Stimulated activated memory B cell treated with anti-CD40 and anti-IgM and Interleukin-4, amounts not matched to agents 10 μg/mL and 1 μg/mL and 100 μg/mL, for 72 hours (primary cell): ENCODE measurements around the gene GPRIN1.
A peak's percentile ranks its signal among the peaks of the same experiment; 100 is the strongest.

Source experiments
- ATAC-seq: fragments of 150-1000 bp; cut with Tn5 transposase; 2 replicates; pipeline ENCODE4 v1.10.0; 2021
- H3K27ac Mint-ChIP-seq: one replicate; pipeline ENCODE4 v1.8.0; 2022; ENCODE audit warnings: mild to moderate bottlenecking, mixed read lengths
- H3K27me3 Mint-ChIP-seq: one replicate; pipeline ENCODE4 v1.8.0; 2022; ENCODE audit warnings: mixed read lengths
- H3K36me3 Mint-ChIP-seq: one replicate; pipeline ENCODE4 v1.8.0; 2022; ENCODE audit warnings: mixed read lengths
- H3K4me1 Mint-ChIP-seq: one replicate; pipeline ENCODE4 v1.8.0; 2022; ENCODE audit warnings: mixed read lengths
- H3K4me3 Mint-ChIP-seq: one replicate; pipeline ENCODE4 v1.8.0; 2022; ENCODE audit warnings: mild to moderate bottlenecking, moderate library complexity, mixed read lengths
- H3K9me3 Mint-ChIP-seq: one replicate; pipeline ENCODE4 v1.8.0; 2022; ENCODE audit warnings: mixed read lengths

The GPRIN1 gene

DNA sequence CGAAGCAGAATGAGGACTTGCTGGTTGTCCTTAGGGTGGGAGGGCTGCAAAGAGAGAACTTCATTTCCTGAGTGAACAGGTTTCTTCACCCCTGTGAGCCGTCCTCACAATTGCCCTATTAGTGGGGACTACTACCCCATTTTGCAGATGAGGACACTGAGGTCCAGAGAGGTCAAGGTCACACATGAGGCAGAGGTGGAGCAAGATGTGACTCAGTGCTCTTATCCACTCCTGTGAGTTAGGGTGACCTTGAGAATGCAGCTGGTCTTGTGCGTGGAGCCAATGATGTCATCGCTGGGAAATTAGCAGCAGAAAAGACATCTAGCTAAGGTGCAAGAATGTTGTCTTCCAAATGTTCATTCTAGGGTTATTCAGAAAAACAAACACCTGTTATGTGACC, 26.9 kb downstream of the GPRIN1 start:
- Mint-ChIP-seq H3K4me3 (no peak overlapping the region), H3K27me3 (no peaks in the 10 kb centered on the region), H3K27ac (no peak overlapping the region), H3K9me3 (peaks cover 3% of the 10 kb centered on the region), H3K4me1 (peaks cover 4% of the 10 kb centered on the region), H3K36me3 (no peaks in the 10 kb centered on the region)
- no peak for ATAC-seq

DNA sequence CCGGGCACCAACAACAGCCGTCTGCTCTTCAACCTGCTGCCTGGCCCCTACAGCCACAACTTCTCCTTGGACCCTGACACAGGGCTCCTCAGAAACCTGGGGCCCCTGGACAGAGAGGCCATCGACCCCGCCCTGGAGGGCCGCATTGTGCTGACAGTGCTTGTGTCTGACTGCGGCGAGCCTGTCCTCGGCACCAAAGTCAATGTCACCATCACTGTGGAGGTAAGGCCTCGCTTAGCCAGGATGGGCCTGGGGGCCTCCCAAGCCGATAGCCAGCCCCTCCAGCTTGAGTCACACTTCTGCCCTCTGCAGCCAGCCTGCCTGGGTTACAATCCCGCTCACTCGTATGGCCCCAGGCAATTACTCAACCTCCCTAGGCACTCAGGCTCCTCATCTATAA, 28.6 kb downstream of the GPRIN1 start:
- H3K36me3 Mint-ChIP-seq: no peaks in the 10 kb centered on the region
- no peak for ATAC-seq
- H3K27me3 Mint-ChIP-seq: peaks cover 16% of the 10 kb centered on the region
- no peak overlapping the region for H3K4me3 Mint-ChIP-seq
- H3K4me1 Mint-ChIP-seq: peaks cover 12% of the 10 kb centered on the region
- H3K9me3 Mint-ChIP-seq: peaks cover 3% of the 10 kb centered on the region
- no peak overlapping the region for H3K27ac Mint-ChIP-seq

DNA sequence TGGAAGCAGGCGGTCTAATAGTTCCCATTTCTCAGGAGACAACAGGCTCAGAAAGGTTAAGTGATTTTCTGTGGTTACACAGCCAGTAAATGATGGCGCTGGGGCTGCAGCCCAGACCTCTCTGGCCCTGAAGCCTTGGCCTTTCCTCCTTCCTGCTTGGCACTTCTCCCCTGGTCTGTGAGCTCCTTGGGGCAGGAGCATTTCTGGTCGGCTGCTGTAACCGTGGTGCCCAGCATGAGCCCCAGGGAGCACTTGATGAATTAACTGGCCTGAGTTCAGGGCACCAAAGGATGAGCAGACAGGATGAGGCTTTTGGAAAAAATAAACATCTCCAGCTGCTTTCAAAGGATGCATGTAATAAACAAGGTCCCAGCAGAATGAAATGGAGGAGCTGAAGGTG, 30.6 kb downstream of the GPRIN1 start:
- peaks cover 15% of the 10 kb centered on the region for H3K4me1 Mint-ChIP-seq
- no peaks in the 10 kb centered on the region for H3K36me3 Mint-ChIP-seq
- no peak for ATAC-seq
- no peak overlapping the region for H3K27ac Mint-ChIP-seq
- peaks cover 17% of the 10 kb centered on the region for H3K27me3 Mint-ChIP-seq
- no peaks in the 10 kb centered on the region for H3K9me3 Mint-ChIP-seq
- H3K4me3 Mint-ChIP-seq: no peak overlapping the region

DNA sequence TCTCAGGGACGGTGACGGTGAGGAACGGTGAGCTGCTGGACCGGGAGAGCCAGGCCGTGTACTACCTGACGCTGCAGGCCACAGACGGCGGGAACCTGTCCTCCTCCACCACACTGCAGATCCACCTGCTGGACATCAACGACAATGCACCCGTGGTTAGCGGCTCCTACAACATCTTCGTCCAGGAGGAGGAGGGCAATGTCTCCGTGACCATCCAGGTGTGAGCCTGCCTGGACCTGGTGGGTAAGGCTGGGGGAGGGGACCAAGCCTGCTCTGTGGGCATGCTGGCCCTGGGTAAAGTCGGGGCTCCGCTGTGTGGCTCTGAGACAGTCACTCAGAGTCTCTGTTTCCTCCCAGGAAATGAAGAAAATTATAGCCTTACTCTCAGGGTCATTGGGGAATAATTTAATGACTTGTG, 31.6 kb downstream of the GPRIN1 start:
- H3K9me3 Mint-ChIP-seq: no peaks in the 10 kb centered on the region
- H3K4me3 Mint-ChIP-seq: no peak overlapping the region
- peak; percentile 50 for ATAC-seq
- H3K36me3 Mint-ChIP-seq: no peaks in the 10 kb centered on the region
- peaks cover 23% of the 10 kb centered on the region for H3K4me1 Mint-ChIP-seq
- H3K27me3 Mint-ChIP-seq: peaks cover 17% of the 10 kb centered on the region
- H3K27ac Mint-ChIP-seq: no peak overlapping the region

DNA sequence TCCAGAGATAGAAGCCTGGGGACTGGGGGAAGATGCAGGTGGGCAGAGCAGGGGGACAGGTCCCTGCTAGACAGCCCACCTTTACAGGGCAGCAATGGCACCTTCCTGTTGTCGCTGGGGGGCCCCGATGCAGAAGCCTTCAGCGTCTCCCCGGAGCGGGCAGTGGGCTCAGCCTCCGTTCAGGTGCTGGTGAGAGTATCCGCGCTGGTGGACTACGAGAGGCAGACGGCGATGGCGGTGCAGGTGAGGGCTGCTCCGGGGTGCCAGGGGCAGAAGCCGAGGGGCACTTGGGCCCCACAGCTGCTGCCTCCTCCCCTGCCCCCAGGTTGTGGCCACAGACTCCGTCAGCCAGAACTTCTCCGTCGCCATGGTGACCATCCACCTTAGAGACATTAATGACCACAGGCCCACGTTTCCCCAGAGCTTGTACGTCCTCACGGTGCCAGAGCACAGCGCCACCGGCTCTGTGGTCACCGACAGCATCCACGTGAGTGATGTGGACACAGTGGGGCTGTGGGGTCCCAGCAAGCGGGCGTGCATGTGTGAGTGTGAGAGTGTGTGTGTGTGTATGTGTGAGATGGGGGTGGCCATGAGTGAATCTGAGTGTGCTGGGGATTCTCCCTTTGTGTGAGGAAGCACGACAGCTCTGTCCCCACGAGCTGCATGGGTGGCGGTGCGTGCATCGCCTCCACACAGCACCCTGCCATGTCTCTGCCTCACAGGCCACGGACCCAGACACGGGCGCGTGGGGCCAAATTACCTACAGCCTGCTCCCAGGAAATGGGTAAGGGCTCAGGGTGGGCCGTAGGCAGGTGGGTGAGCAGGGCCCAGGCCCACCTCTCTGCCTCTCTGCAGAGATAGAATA, 32.4 kb downstream of the GPRIN1 start:
- peak; percentile 37 for ATAC-seq
- H3K4me3 Mint-ChIP-seq: no peak overlapping the region

DNA sequence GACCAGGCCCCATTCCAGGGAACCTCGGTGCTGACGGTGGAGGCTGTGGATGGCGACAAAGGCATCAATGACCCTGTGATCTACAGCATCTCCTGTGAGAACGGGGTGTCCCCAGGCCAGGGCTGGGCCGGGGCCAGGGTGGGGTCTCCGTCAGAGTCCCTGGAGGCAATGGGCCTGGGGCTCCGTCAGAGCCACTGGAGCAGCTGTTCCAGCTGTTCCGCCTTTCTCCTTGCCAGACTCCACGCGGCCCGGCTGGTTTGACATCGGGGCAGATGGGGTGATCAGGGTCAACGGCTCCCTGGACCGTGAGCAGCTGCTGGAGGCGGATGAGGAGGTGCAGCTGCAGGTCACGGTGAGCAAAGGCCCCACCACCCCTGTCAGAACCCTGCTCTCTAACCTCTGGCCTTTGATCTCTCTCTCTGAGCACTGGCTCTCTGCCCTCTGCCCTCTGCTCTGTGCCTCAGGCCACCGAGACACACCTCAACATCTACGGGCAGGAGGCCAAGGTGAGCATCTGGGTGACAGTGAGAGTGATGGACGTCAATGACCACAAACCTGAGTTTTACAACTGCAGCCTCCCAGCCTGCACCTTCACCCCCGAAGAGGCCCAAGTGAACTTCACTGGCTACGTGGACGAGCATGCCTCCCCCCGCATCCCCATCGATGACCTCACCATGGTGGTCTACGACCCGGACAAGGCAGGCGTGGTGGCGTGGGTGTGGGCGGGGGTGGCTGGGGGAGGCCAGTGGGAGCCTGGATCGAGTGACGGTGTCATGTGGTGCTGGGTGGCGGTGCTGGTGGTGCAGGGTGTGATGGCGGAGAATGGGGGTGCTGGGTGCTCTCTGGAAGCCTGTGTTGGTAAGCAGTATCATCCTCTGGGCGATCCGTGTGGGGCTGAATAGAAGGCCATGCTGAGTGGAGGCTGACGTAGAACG, 34.2 kb downstream of the GPRIN1 start:
- no peaks in the 10 kb centered on the region for H3K36me3 Mint-ChIP-seq
- no peak overlapping the region for H3K4me3 Mint-ChIP-seq
- H3K9me3 Mint-ChIP-seq: no peaks in the 10 kb centered on the region
- peaks cover 23% of the 10 kb centered on the region for H3K4me1 Mint-ChIP-seq
- no peak for ATAC-seq
- H3K27ac Mint-ChIP-seq: no peak overlapping the region
- H3K27me3 Mint-ChIP-seq: peaks cover 27% of the 10 kb centered on the region

More for the DNA sequence above, 32.4 kb downstream of the GPRIN1 start:
- no peak overlapping the region for H3K27ac Mint-ChIP-seq
- H3K27me3 Mint-ChIP-seq: peaks cover 17% of the 10 kb centered on the region
- H3K36me3 Mint-ChIP-seq: no peaks in the 10 kb centered on the region
- H3K4me1 Mint-ChIP-seq: peaks cover 23% of the 10 kb centered on the region
- H3K9me3 Mint-ChIP-seq: no peaks in the 10 kb centered on the region

DNA sequence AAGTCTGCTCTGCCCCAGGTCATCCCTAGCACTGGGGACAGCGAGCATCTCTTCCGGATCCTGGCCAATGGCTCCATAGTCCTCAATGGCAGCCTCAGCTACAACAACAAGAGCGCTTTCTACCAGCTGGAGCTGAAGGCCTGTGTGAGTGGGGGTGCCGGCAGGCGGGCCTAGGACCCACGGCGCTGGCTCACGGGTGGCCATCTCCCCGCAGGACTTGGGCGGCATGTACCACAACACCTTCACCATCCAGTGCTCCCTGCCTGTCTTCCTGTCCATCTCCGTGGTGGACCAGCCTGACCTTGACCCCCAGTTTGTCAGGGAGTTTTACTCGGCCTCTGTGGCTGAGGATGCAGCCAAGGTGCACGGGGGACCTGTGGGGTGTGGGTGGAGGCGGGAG, 34.9 kb downstream of the GPRIN1 start:
- H3K36me3 Mint-ChIP-seq: no peaks in the 10 kb centered on the region
- H3K27ac Mint-ChIP-seq: no peak overlapping the region
- no peak for ATAC-seq
- no peaks in the 10 kb centered on the region for H3K9me3 Mint-ChIP-seq
- H3K27me3 Mint-ChIP-seq: peaks cover 34% of the 10 kb centered on the region
- no peak overlapping the region for H3K4me3 Mint-ChIP-seq
- H3K4me1 Mint-ChIP-seq: peaks cover 23% of the 10 kb centered on the region

DNA sequence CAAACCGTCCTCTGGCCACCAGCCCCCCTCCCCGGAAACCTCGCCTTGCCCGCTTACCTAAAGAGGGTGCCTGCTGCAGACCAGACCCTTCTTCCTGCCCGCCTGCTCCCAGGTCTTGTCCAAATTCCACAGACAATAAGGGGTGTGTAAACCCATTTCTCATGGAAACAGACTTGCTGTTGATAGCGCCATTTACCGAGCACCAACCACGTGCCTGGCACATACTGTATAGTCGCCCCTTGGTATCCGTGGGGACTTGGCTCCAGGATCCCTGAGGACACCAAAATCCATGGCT, 35.7 kb downstream of the GPRIN1 start:
- H3K36me3 Mint-ChIP-seq: no peaks in the 10 kb centered on the region
- H3K9me3 Mint-ChIP-seq: no peaks in the 10 kb centered on the region
- H3K27ac Mint-ChIP-seq: no peak overlapping the region
- no peak for ATAC-seq
- H3K27me3 Mint-ChIP-seq: peaks cover 34% of the 10 kb centered on the region
- H3K4me1 Mint-ChIP-seq: peaks cover 23% of the 10 kb centered on the region
- H3K4me3 Mint-ChIP-seq: no peak overlapping the region

DNA sequence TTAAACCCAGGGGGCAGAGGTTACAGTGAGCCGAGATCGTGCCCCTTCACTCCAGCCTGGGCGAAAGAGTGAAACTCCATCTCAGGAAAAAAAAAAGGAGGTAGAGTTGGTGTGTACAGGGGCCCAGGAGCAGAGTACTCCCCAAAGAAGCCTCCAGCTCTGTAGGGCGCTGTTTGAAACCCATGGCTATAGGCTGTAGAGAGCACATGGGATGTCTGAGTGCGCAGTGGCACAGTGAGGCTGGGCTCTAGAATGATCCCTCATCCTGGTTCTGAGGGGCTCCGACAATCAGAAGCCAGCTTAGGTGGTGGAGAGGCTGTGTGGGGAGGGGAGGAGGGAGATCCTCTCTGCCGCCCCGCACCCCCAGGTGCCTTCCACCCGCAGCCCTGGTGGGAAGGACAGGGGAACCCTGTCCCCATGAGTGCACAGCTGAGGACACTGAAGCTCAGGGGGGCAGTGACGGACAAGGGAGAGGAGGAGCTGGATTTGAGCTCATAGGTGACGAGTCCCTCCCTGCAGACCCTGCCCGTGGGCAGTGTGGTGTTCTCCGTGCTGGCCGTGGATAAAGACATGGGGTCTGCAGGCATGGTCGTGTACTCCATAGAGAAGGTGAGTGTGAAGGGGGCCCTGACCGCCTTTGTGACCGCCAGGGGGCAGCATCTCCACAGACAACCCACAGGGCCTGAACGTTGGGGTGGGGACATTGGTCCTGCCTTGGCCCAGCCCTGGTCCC, 36.2 kb downstream of the GPRIN1 start:
- peaks cover 23% of the 10 kb centered on the region for H3K4me1 Mint-ChIP-seq
- no peak overlapping the region for H3K4me3 Mint-ChIP-seq
- no peaks in the 10 kb centered on the region for H3K36me3 Mint-ChIP-seq
- ATAC-seq: peak; percentile 73
- H3K27ac Mint-ChIP-seq: no peak overlapping the region
- no peaks in the 10 kb centered on the region for H3K9me3 Mint-ChIP-seq
- peaks cover 34% of the 10 kb centered on the region for H3K27me3 Mint-ChIP-seq

DNA sequence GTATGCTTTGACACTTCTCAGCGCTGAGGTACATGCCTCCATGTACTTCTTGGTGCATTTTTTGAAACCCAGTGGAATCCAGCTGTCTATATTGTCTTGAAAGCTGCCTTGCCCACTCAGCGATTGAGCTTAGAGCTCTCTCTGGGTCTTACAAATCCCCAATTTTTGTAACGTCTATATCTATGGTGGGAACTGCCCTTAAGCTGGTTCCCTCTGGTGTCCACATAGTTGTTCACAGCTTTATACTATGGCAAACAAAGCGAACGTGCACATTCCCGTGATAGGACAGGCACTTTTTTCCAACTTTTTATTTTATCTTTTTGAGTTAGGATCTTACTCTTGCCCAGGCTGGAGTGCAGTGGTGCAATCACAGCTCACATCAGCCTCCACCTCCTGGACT, 39.9 kb downstream of the GPRIN1 start:
- ATAC-seq: no peak
- H3K27me3 Mint-ChIP-seq: peaks cover 43% of the 10 kb centered on the region
- H3K27ac Mint-ChIP-seq: no peak overlapping the region
- no peak overlapping the region for H3K4me3 Mint-ChIP-seq
- no peaks in the 10 kb centered on the region for H3K36me3 Mint-ChIP-seq
- H3K4me1 Mint-ChIP-seq: peaks cover 11% of the 10 kb centered on the region
- H3K9me3 Mint-ChIP-seq: no peaks in the 10 kb centered on the region

DNA sequence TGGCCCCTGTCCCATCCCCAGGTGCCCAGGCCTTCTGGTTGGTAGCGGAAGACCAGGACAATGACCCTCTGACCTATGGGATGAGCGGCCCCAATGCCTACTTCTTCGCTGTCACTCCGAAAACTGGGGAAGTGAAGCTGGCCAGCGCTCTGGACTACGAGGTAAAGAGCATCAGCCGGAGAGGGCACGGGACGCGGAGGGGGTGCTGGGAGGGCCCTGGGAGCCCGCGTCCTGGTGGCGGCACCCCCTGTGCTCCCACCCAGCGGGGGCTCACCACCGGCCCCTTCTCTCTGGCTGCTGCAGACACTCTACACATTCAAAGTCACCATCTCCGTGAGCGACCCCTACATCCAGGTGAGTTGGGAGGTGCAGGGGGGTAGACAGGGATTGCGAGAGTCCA, 41.3 kb downstream of the GPRIN1 start:
- Mint-ChIP-seq H3K36me3 (no peaks in the 10 kb centered on the region), H3K9me3 (no peaks in the 10 kb centered on the region), H3K27me3 (peaks cover 50% of the 10 kb centered on the region), H3K27ac (no peak overlapping the region), H3K4me1 (peaks cover 2% of the 10 kb centered on the region), H3K4me3 (no peak overlapping the region)
- ATAC-seq: peak; percentile 16

DNA sequence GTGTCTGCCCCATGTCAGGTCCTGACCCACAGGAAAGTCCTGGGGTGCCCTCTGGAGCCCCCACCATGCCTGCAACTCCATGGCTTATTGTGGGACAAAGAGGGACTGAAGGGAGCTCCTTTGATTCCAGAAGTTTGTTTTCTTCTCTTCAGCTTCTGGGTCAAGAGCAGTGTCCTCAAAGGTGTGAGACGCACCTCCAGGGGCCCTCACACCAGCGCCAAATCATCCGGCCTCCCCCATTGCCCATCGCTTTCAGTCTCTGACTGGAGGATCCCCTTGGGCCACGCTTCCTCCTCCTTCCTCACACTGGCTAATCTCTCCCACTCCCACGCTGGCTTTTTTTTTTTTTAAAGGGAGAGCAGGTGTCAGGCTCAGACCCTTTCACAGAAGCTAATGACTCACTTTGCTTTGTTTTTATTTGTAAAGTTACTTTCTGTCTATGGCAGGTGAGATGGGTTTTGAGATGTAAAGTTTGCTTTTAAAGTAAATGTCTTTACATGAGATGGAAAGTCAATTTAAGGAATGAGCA, 44.1 kb downstream of the GPRIN1 start:
- H3K4me1 Mint-ChIP-seq: no peaks in the 10 kb centered on the region
- H3K27ac Mint-ChIP-seq: no peak overlapping the region
- H3K9me3 Mint-ChIP-seq: no peaks in the 10 kb centered on the region
- H3K27me3 Mint-ChIP-seq: peaks cover 61% of the 10 kb centered on the region
- H3K4me3 Mint-ChIP-seq: no peak overlapping the region
- no peak for ATAC-seq
- H3K36me3 Mint-ChIP-seq: no peaks in the 10 kb centered on the region

DNA sequence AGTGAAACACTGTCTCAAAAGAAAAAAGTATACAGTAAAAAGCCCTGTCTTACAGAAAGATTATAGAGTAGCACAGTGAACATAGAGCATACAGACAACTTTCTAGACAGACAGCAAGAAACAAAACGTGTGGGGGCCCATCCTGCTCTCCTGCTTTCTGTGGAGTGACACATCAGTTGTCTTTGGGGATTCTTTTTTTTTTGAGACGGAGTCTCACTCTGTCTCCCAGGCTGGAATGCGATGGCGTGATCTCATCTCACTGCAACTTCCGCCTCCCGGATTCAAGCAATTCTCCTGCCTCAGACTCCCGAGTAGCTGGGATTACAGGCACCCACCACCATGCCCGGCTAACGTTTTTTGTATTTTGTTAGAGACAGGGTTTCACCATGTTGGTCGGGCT, 46.0 kb downstream of the GPRIN1 start:
- H3K27me3 Mint-ChIP-seq: peaks cover 65% of the 10 kb centered on the region

DNA sequence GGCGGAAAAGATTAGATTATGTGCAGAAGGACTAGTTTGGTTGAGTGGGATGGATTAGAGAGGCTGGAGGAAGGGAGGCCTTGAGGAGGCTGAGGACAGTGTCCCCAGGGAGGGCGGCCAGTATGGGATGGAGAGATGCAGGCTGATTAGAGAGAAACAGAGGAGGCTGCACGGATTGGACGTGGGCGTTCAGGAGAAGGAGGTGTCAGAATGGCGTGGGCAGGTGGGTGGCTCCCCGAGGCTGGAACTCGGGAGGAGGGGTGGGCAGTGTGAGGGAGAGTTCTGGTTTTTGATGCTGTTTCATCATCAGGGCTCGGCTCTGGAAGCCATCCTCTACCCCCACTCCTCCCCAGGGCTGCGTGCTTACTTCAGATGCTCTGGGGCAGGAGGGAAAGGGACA, 47.8 kb downstream of the GPRIN1 start:
- Mint-ChIP-seq H3K9me3 (no peaks in the 10 kb centered on the region), H3K4me3 (no peak overlapping the region), H3K36me3 (no peaks in the 10 kb centered on the region), H3K27ac (no peak overlapping the region), H3K4me1 (peaks cover 14% of the 10 kb centered on the region), H3K27me3 (peaks cover 56% of the 10 kb centered on the region)
- ATAC-seq: no peak

More for the DNA sequence above, 46.0 kb downstream of the GPRIN1 start:
- Mint-ChIP-seq H3K9me3 (no peaks in the 10 kb centered on the region), H3K4me1 (peaks cover 14% of the 10 kb centered on the region), H3K4me3 (no peak overlapping the region), H3K27ac (no peak overlapping the region), H3K36me3 (no peaks in the 10 kb centered on the region)
- ATAC-seq: no peak

DNA sequence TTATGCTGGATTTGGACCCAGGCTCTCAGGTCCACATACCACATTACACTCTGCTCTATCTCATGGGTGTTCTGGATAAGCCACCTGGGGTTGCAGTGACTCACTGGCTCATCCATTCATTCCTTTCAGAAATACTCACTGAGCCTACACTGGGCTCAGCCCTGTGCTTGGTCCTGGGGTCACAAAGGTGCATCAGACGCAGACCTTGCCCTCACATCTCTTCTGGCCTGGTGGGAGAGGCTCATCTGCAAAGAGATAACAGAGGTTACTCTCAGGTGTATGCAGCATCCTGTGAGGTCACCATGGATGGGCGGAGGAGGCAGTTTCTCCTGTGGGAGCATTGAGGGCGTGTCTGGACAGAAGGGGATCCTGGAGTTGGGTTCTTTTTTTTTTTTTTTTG, 48.7 kb downstream of the GPRIN1 start:
- H3K36me3 Mint-ChIP-seq: no peaks in the 10 kb centered on the region
- no peak overlapping the region for H3K27ac Mint-ChIP-seq
- ATAC-seq: no peak
- H3K9me3 Mint-ChIP-seq: no peaks in the 10 kb centered on the region
- peaks cover 51% of the 10 kb centered on the region for H3K27me3 Mint-ChIP-seq
- no peak overlapping the region for H3K4me3 Mint-ChIP-seq
- H3K4me1 Mint-ChIP-seq: peaks cover 14% of the 10 kb centered on the region
